Progenitor cell of endocrine pancreas (in vitro differentiated cells): ENCODE measurements around the gene RAB11FIP4. TPM values are rescaled to one million over a fixed set of nuclear protein-coding genes. Genes with fewer than 3 reads are reported as not detected.

Experiments
- DNase-seq: peaks from one replicate; pipeline ENCODE4 v3.0.0; 2021; ENCODE audit warnings: low spot score; ENCODE audit not compliant: unreplicated experiment
- H3K27ac Mint-ChIP-seq: 2 replicates; pipeline ENCODE4 v1.8.0; 2021; ENCODE audit warnings: mild to moderate bottlenecking, moderate library complexity, mixed read lengths
- H3K27me3 Mint-ChIP-seq: 2 replicates; pipeline ENCODE4 v1.8.0; 2021; ENCODE audit warnings: mixed read lengths
- H3K36me3 Mint-ChIP-seq: 2 replicates; pipeline ENCODE4 v1.8.0; 2022; ENCODE audit warnings: mixed read lengths; ENCODE audit not compliant: insufficient read depth
- H3K4me1 Mint-ChIP-seq: 2 replicates; pipeline ENCODE4 v1.8.0; 2021; ENCODE audit warnings: low read depth, mixed read lengths
- H3K4me3 Mint-ChIP-seq: 2 replicates; pipeline ENCODE4 v1.8.0; 2021; ENCODE audit warnings: low read depth, mild to moderate bottlenecking, moderate library complexity, mixed read lengths
- H3K9me3 Mint-ChIP-seq: 2 replicates; pipeline ENCODE4 v1.8.0; 2021; ENCODE audit warnings: low read depth, mixed read lengths
- total RNA-seq: library from RNA; stranded (reverse); gene quantifications from 2 replicates; pipeline ENCODE4 v1.2.1, GENCODE V29; 2021
- TF ChIP-seq, protein P1 (sequence below): fragments of 200-600 bp; sonication (generic); IDR thresholded peaks from one replicate; pipeline ENCODE4 v1.5.0; 2021; ENCODE audit warnings: antibody characterized with exemption, mild to moderate bottlenecking; ENCODE audit not compliant: unreplicated experiment

Gene RAB11FIP4
- total RNA-seq, 1 donor from 2014 or later, result 65.5 TPM

DNA sequence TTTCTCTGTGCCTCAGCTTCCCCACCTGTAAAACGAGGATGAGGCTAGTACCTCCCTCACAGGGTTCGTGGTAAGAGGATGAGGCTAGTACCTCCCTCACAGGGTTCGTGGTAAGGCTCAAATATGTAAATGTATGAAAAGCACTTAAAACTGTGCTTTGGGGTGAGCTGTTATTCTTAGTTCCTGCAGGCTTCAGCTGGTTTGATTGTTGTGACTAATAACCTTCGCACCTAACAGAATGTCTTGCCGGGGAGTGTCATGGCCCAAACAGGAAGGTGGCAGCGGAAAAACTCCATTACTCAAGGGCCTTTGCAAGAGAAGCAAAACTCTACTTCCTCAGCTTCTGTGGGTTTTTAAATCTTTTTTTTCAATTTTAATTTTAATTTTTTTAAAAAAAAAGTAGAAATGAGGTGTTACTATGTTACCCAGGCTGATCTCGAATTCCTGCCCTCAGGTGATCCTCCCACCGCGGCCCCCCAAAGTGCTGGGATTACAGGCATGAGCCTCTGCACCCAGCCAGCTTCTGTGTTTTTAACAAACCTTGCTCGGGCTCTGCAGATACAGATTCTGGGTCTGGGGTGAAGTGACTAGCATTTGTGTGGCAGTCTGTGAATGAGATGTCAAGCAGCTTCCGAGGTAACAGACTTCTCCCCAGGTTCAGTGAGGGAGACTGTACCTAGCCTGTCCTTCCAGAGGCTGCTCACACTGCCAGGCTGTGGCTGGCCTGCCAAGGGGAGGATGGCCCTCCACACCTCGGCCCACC lies 103.0 kb downstream of the RAB11FIP4 start:
- Mint-ChIP-seq H3K4me3 (no peak overlapping the region), H3K9me3 (no peaks in the 10 kb centered on the region), H3K27me3 (no peaks in the 10 kb centered on the region), H3K4me1 (peaks cover 67% of the 10 kb centered on the region), H3K27ac (no peak overlapping the region), H3K36me3 (no peaks in the 10 kb centered on the region)
- DNase-seq, result no peak
- TF ChIP-seq, protein P1, sequence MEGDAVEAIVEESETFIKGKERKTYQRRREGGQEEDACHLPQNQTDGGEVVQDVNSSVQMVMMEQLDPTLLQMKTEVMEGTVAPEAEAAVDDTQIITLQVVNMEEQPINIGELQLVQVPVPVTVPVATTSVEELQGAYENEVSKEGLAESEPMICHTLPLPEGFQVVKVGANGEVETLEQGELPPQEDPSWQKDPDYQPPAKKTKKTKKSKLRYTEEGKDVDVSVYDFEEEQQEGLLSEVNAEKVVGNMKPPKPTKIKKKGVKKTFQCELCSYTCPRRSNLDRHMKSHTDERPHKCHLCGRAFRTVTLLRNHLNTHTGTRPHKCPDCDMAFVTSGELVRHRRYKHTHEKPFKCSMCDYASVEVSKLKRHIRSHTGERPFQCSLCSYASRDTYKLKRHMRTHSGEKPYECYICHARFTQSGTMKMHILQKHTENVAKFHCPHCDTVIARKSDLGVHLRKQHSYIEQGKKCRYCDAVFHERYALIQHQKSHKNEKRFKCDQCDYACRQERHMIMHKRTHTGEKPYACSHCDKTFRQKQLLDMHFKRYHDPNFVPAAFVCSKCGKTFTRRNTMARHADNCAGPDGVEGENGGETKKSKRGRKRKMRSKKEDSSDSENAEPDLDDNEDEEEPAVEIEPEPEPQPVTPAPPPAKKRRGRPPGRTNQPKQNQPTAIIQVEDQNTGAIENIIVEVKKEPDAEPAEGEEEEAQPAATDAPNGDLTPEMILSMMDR, result no peak

DNA sequence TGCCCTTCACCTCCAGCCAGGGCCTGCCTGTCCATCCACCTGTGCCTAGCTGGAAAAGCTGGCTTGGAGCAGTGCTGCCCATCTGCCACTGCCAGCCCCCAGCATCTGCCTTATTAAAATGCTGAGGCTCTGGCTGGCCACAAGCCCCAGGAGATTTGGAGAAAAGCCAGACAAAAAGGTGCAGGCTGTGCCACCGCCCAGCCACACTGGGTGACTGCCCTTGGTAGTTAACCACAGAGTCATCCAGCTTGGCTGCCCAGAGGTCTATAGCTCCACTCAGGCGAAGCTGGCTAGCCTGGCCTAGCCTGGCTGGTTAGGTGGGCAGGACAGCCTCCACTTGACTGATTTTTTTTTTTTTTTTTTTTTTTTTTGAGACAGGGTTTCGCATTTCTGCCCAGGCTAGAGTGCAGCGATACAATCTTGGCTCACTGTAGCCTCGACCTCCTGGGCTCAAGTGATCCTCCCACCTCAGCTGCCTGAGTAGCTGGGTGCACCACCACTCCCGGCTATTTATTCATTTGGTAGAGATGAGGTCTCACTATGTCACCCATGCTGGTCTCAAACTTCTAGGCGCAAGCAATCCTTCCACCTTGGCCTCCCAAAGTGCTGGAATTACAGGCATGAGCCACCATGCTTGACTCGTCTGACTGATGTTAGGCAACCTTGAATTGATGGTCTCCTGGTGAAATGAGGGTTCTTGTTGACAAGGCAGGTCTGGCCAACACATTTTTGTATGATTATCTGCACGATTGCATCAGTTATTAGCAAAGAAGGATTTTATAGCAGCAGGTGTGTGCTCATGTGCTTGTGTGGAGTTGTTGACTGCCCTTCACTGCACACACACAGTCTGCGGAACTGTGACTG lies 103.8 kb downstream of the RAB11FIP4 start:
- DNase-seq, result no peak
- Mint-ChIP-seq H3K4me1 (peaks cover 68% of the 10 kb centered on the region), H3K36me3 (no peaks in the 10 kb centered on the region), H3K27ac (peak overlapping the region; percentile 43), H3K27me3 (no peaks in the 10 kb centered on the region), H3K9me3 (no peaks in the 10 kb centered on the region), H3K4me3 (no peak overlapping the region)
- TF ChIP-seq, protein P1, result no peak

DNA sequence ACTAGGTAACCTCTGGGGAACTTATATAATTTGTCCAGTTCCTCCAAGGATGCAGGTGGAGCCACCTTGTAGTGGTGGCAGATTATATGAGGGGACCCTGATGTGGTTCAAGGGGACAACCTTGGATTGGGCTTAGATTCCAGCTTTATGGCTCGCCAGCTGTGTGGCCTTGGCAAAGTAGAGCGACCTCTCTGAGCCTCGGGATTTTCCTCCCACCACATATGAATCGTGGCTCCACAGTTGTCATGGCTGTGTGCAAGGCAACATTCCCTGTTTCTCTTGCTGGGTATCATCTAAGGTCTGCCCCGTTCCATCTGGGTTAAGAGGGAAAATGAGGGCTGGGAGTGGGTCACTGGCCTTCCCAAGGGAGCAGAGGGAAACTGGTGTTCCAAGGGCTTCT lies 104.6 kb downstream of the RAB11FIP4 start:
- Mint-ChIP-seq H3K9me3 (no peaks in the 10 kb centered on the region), H3K27me3 (no peaks in the 10 kb centered on the region), H3K27ac (no peak overlapping the region), H3K36me3 (no peaks in the 10 kb centered on the region), H3K4me3 (no peak overlapping the region), H3K4me1 (peaks cover 61% of the 10 kb centered on the region)
- no peak for DNase-seq
- TF ChIP-seq, protein P1, result no peak

DNA sequence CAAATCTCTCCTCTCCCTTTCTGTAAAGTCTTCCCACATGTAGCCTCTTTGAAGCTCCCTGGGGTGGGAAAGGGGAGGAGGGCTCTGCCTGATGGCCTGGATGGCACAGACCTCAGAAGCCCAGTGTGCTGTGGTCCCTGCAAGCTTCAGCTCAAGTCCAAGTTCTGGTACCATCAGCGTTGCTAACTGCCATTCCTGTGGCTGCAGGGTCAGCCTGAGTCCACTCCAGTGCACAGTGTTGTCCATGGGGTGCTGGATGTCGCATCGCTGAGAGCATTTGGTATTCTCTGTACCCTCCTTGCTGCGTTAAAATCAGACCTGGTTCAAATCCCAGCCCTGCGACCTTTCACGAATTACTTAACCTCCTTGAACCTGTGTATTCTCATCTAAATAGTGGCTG lies 105.1 kb downstream of the RAB11FIP4 start:
- Mint-ChIP-seq H3K4me1 (peaks cover 57% of the 10 kb centered on the region), H3K27me3 (no peaks in the 10 kb centered on the region), H3K36me3 (no peaks in the 10 kb centered on the region), H3K9me3 (no peaks in the 10 kb centered on the region), H3K4me3 (no peak overlapping the region), H3K27ac (no peak overlapping the region)
- no peak for DNase-seq
- TF ChIP-seq, protein P1, result no peak

DNA sequence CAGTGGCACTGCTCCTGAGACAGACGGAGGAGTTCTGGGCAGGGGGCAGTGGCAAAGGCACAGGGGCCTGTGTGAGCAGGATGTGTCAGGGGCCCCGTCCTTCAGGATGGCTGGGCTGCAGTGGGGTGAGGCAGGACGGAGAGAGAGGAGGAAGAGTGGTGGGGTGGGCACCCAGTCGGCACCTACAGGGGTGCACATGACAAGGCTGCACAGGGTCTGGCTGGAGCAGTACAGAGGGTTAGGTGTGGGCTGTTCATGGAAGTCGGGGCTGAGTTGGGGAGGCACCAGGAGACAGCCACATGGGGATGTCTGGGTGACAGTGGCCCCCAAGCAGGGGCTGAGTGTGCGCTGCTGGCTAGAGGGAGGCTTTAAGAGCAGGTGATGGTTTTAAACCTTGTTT lies 106.0 kb downstream of the RAB11FIP4 start:
- Mint-ChIP-seq H3K4me3 (no peak overlapping the region), H3K27ac (peak overlapping the region; percentile 49), H3K27me3 (no peaks in the 10 kb centered on the region), H3K9me3 (no peaks in the 10 kb centered on the region), H3K4me1 (peaks cover 51% of the 10 kb centered on the region), H3K36me3 (no peaks in the 10 kb centered on the region)
- no peak for DNase-seq
- TF ChIP-seq, protein P1, result no peak
